ENCODE data around the gene OR6B1. TPM values are rescaled to one million over a fixed set of nuclear protein-coding genes. Genes with fewer than 3 reads are reported as not detected.
"Not testable (repeated sequence)": the region's sequence is repeated elsewhere in the genome, so short reads cannot be mapped to it uniquely, and the experiment has no call there.

Gene OR6B1
- total RNA-seq, 1 donor from 2014 or later = not detected

- TF ChIP-seq CTCF (IDR thresholded peaks at IDR 0.05; ENCODE audit: unreplicated experiment) = no peak
- H3K4me1 Mint-ChIP-seq (ENCODE audit: unreplicated experiment) = no peaks in the 10 kb centered on the region
- no peak overlapping the region for H3K4me3 Mint-ChIP-seq (ENCODE audit: unreplicated experiment)
- no peak overlapping the region for H3K27ac Mint-ChIP-seq (ENCODE audit: unreplicated experiment)
- H3K36me3 Mint-ChIP-seq (ENCODE audit: low read depth, unreplicated experiment) = no peaks in the 10 kb centered on the region
- H3K27me3 Mint-ChIP-seq (ENCODE audit: unreplicated experiment) = no peaks in the 10 kb centered on the region
- H3K9me3 Mint-ChIP-seq (ENCODE audit: unreplicated experiment) = no peaks in the 10 kb centered on the region
- no peak for DNase-seq (ENCODE audit: low spot score)
Observed at GRCh38 chr7:144001543-144001942, 1.4 kb downstream of the OR6B1 start.

GRCh38 chr7:144004703-144005102, 4.6 kb downstream of the OR6B1 start:
- Mint-ChIP-seq H3K4me3 (ENCODE audit: unreplicated experiment) (no peak overlapping the region), H3K36me3 (ENCODE audit: low read depth, unreplicated experiment) (peaks cover 8% of the 10 kb centered on the region), H3K27ac (ENCODE audit: unreplicated experiment) (no peak overlapping the region), H3K27me3 (ENCODE audit: unreplicated experiment) (no peaks in the 10 kb centered on the region), H3K9me3 (ENCODE audit: unreplicated experiment) (peaks cover 14% of the 10 kb centered on the region), H3K4me1 (ENCODE audit: unreplicated experiment) (no peaks in the 10 kb centered on the region)
- no peak for DNase-seq (ENCODE audit: low spot score)
- TF ChIP-seq CTCF (IDR thresholded peaks at IDR 0.05; ENCODE audit: unreplicated experiment) = no peak

- H3K36me3 Mint-ChIP-seq (ENCODE audit: low read depth, unreplicated experiment) = peaks cover 12% of the 10 kb centered on the region
- no peak overlapping the region for H3K4me3 Mint-ChIP-seq (ENCODE audit: unreplicated experiment)
- H3K27ac Mint-ChIP-seq (ENCODE audit: unreplicated experiment) = no peak overlapping the region
- peaks cover 14% of the 10 kb centered on the region for H3K9me3 Mint-ChIP-seq (ENCODE audit: unreplicated experiment)
- no peak for DNase-seq (ENCODE audit: low spot score)
- H3K27me3 Mint-ChIP-seq (ENCODE audit: unreplicated experiment) = peaks cover 1% of the 10 kb centered on the region
- TF ChIP-seq CTCF (IDR thresholded peaks at IDR 0.05; ENCODE audit: unreplicated experiment) = no peak
- no peaks in the 10 kb centered on the region for H3K4me1 Mint-ChIP-seq (ENCODE audit: unreplicated experiment)
Observed at GRCh38 chr7:144006029-144006691, 6.0 kb downstream of the OR6B1 start.

GRCh38 chr7:144006692-144007042, 6.5 kb downstream of the OR6B1 start:
- Mint-ChIP-seq H3K4me1 (ENCODE audit: unreplicated experiment) (no peaks in the 10 kb centered on the region), H3K27ac (ENCODE audit: unreplicated experiment) (no peak overlapping the region), H3K4me3 (ENCODE audit: unreplicated experiment) (no peak overlapping the region), H3K36me3 (ENCODE audit: low read depth, unreplicated experiment) (peaks cover 12% of the 10 kb centered on the region), H3K9me3 (ENCODE audit: unreplicated experiment) (peaks cover 14% of the 10 kb centered on the region), H3K27me3 (ENCODE audit: unreplicated experiment) (peaks cover 1% of the 10 kb centered on the region)
- no peak for TF ChIP-seq CTCF (IDR thresholded peaks at IDR 0.05; ENCODE audit: unreplicated experiment)
- DNase-seq (ENCODE audit: low spot score) = no peak

- no peak for DNase-seq (ENCODE audit: low spot score)
- H3K27ac Mint-ChIP-seq (ENCODE audit: unreplicated experiment) = no peak overlapping the region
- no peak for TF ChIP-seq CTCF (IDR thresholded peaks at IDR 0.05; ENCODE audit: unreplicated experiment)
- H3K4me3 Mint-ChIP-seq (ENCODE audit: unreplicated experiment) = no peak overlapping the region
- peaks cover 12% of the 10 kb centered on the region for H3K36me3 Mint-ChIP-seq (ENCODE audit: low read depth, unreplicated experiment)
- H3K4me1 Mint-ChIP-seq (ENCODE audit: unreplicated experiment) = no peaks in the 10 kb centered on the region
- H3K27me3 Mint-ChIP-seq (ENCODE audit: unreplicated experiment) = peaks cover 1% of the 10 kb centered on the region
- H3K9me3 Mint-ChIP-seq (ENCODE audit: unreplicated experiment) = peaks cover 14% of the 10 kb centered on the region
Observed at GRCh38 chr7:144009361-144009760, 9.2 kb downstream of the OR6B1 start.

- H3K27ac Mint-ChIP-seq (ENCODE audit: unreplicated experiment); DNase-seq (ENCODE audit: low spot score); H3K4me3 Mint-ChIP-seq (ENCODE audit: unreplicated experiment); H3K4me1 Mint-ChIP-seq (ENCODE audit: unreplicated experiment); H3K27me3 Mint-ChIP-seq (ENCODE audit: unreplicated experiment): not testable (repeated sequence)
- Mint-ChIP-seq H3K9me3 (ENCODE audit: unreplicated experiment) (peaks cover 14% of the 10 kb centered on the region), H3K36me3 (ENCODE audit: low read depth, unreplicated experiment) (peaks cover 12% of the 10 kb centered on the region)
Observed at GRCh38 chr7:144010061-144010460, 9.9 kb downstream of the OR6B1 start.

GRCh38 chr7:144010821-144011220, 10.7 kb downstream of the OR6B1 start:
- not testable (repeated sequence) for H3K4me1 Mint-ChIP-seq (ENCODE audit: unreplicated experiment); DNase-seq (ENCODE audit: low spot score); H3K27me3 Mint-ChIP-seq (ENCODE audit: unreplicated experiment); H3K4me3 Mint-ChIP-seq (ENCODE audit: unreplicated experiment); H3K27ac Mint-ChIP-seq (ENCODE audit: unreplicated experiment)
- peaks cover 14% of the 10 kb centered on the region for H3K9me3 Mint-ChIP-seq (ENCODE audit: unreplicated experiment)
- H3K36me3 Mint-ChIP-seq (ENCODE audit: low read depth, unreplicated experiment) = peaks cover 12% of the 10 kb centered on the region

Measured in endothelial cell (in vitro differentiated cells).